ENCODE results near the gene STARD13. TPM values are rescaled to one million over a fixed set of nuclear protein-coding genes. Genes with fewer than 3 reads are reported as not detected.

STARD13 gene
- total RNA-seq, 1 donor from 2014 or later, result 23.6 TPM

DNA sequence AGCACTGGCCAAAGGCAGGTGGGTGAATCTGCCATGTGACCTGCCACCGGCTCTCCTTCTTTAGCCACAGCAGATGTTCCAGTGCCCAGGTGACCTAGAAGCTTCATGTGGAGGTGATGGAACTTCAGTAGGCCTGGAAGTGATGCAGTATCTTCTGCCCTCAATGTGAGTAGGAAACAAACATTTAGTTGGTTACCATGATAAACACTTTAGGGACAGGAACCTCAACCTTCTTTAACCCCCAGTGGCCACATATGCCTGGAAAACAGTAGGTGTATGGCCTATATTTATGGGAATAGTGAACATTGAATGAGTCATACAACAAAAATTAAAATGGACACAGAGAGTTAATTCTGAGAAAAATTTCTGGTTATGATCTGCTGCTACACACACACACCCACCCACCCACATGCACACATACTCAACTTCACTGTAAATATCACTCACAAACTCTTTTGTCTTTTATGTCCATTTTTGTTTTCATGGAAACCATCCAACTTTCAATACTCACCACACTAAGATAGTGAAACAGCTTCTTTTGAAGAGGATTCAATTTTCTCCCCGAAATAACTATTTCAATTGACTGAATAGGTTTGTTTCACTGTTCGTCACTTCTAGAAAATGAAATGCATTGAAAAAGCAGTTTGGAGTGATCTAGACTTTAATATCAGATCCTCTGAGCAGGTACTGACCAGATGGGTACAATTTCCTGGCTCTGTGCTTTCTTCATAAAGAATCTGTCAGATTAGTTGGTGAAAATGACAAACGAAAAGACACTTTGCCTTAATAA, 97.3 kb downstream of the STARD13 start:
- TF ChIP-seq, protein P1, sequence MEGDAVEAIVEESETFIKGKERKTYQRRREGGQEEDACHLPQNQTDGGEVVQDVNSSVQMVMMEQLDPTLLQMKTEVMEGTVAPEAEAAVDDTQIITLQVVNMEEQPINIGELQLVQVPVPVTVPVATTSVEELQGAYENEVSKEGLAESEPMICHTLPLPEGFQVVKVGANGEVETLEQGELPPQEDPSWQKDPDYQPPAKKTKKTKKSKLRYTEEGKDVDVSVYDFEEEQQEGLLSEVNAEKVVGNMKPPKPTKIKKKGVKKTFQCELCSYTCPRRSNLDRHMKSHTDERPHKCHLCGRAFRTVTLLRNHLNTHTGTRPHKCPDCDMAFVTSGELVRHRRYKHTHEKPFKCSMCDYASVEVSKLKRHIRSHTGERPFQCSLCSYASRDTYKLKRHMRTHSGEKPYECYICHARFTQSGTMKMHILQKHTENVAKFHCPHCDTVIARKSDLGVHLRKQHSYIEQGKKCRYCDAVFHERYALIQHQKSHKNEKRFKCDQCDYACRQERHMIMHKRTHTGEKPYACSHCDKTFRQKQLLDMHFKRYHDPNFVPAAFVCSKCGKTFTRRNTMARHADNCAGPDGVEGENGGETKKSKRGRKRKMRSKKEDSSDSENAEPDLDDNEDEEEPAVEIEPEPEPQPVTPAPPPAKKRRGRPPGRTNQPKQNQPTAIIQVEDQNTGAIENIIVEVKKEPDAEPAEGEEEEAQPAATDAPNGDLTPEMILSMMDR (conservative IDR thresholded peaks at IDR 0.05), result no peak
- peaks cover 53% of the 10 kb centered on the region for H3K4me1 Mint-ChIP-seq
- H3K9me3 Mint-ChIP-seq, result peaks cover 3% of the 10 kb centered on the region
- no peak for DNase-seq (ENCODE audit: low read depth, low spot score)
- no peaks in the 10 kb centered on the region for H3K27me3 Mint-ChIP-seq (ENCODE audit: low read depth)
- H3K27ac Mint-ChIP-seq (ENCODE audit: unreplicated experiment), result no peak overlapping the region
- no peak overlapping the region for H3K4me3 Mint-ChIP-seq
- peaks cover 8% of the 10 kb centered on the region for H3K36me3 Mint-ChIP-seq (ENCODE audit: low read depth)

DNA sequence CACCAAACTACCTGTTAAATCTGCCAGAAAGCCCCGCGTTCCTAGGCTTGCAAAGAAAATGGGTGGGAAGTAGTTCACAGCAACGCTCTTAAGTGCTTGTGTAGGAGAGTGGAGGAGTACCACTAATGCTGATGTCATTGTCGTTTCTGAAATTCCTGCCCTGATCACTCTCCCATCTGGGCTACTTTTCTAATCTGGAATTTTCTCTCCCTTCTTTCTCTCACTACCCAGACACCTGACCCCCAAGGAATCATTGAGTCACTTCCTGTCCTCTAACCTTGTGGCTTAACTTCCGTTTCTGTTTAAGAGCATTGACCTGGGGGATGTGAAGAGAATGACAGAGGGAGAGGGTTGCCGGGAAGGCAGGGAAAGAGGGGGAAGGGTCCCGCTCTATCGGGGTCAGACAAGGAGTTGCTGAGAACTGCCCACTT, 98.7 kb downstream of the STARD13 start:
- no peak overlapping the region for H3K4me3 Mint-ChIP-seq
- peak overlapping the region; percentile 35 for H3K27ac Mint-ChIP-seq (ENCODE audit: unreplicated experiment)
- H3K9me3 Mint-ChIP-seq, result peaks cover 3% of the 10 kb centered on the region
- DNase-seq (ENCODE audit: low read depth, low spot score), result no peak
- TF ChIP-seq, protein P1 (conservative IDR thresholded peaks at IDR 0.05), result no peak
- H3K27me3 Mint-ChIP-seq (ENCODE audit: low read depth), result no peaks in the 10 kb centered on the region
- H3K36me3 Mint-ChIP-seq (ENCODE audit: low read depth), result peaks cover 8% of the 10 kb centered on the region
- peaks cover 50% of the 10 kb centered on the region for H3K4me1 Mint-ChIP-seq

DNA sequence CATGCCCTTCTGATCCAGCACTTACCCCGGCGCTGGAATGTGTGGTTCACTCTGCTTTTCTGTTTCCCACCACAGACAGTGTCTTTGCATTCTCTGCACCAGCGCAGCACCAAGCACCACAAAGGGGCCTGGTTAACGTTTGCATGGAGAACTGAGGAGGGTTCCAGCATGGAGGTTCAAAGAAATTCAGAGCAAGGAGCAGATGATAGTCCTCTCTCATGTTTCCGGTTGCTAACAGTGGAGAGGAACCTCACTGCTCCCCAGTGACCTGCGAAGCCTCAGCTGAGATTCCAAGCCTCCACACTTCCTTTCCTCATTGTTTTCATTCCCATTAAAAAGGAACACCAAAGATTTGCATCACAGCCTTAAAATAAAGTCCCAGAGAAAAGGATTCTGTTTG, 99.7 kb downstream of the STARD13 start:
- peaks cover 44% of the 10 kb centered on the region for H3K4me1 Mint-ChIP-seq
- peak overlapping the region; percentile 76 for H3K27ac Mint-ChIP-seq (ENCODE audit: unreplicated experiment)
- no peak overlapping the region for H3K4me3 Mint-ChIP-seq
- TF ChIP-seq, protein P1 (conservative IDR thresholded peaks at IDR 0.05), result no peak
- no peak for DNase-seq (ENCODE audit: low read depth, low spot score)
- no peaks in the 10 kb centered on the region for H3K27me3 Mint-ChIP-seq (ENCODE audit: low read depth)
- H3K9me3 Mint-ChIP-seq, result peaks cover 3% of the 10 kb centered on the region
- peaks cover 8% of the 10 kb centered on the region for H3K36me3 Mint-ChIP-seq (ENCODE audit: low read depth)

DNA sequence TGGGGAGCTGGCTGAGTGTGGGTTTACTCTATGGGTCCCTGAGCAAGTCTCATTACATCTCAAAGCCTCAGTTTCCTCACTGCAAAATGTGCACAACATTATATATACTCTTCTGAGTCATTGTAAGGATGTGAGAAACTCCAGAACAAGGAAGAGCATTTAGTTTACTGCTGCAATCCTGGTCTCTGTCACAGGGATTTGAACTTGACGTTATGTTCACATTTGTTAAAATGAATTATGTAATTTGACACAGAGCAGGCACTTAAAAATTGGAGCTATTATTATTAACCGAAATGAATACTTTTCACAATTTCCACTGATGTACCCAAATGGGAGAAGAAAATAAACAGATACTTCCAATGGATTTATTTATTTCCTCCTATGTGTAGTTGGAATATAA, 101.0 kb downstream of the STARD13 start:
- no peak overlapping the region for H3K27ac Mint-ChIP-seq (ENCODE audit: unreplicated experiment)
- peaks cover 41% of the 10 kb centered on the region for H3K4me1 Mint-ChIP-seq
- TF ChIP-seq, protein P1 (conservative IDR thresholded peaks at IDR 0.05), result no peak

DNA sequence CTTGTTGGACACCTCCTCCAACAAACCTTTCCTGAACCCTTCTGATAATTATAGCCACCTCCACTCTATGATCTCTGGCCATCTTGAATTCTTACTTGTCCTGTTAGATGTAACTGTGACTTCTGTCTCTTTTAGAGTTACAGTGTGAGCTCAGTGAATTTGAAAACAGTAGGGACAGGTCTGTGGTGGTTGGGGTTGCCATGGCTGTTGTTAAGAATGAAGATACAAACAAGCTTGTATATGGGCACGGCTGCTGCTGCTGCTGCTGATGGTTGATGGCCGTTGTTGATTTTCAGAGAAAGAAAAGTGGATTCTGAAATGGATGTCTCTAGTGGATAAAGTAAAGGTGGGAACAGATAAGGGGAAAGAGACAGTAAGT, 101.5 kb downstream of the STARD13 start:
- Mint-ChIP-seq H3K4me1 (peaks cover 38% of the 10 kb centered on the region), H3K27ac (ENCODE audit: unreplicated experiment) (no peak overlapping the region), H3K4me3 (no peak overlapping the region), H3K36me3 (ENCODE audit: low read depth) (peaks cover 8% of the 10 kb centered on the region), H3K9me3 (peaks cover 3% of the 10 kb centered on the region), H3K27me3 (ENCODE audit: low read depth) (no peaks in the 10 kb centered on the region)
- DNase-seq (ENCODE audit: low read depth, low spot score), result no peak
- TF ChIP-seq, protein P1 (conservative IDR thresholded peaks at IDR 0.05), result no peak

More for the DNA sequence above, 101.0 kb downstream of the STARD13 start:
- no peak overlapping the region for H3K4me3 Mint-ChIP-seq
- H3K27me3 Mint-ChIP-seq (ENCODE audit: low read depth), result no peaks in the 10 kb centered on the region
- peaks cover 8% of the 10 kb centered on the region for H3K36me3 Mint-ChIP-seq (ENCODE audit: low read depth)
- H3K9me3 Mint-ChIP-seq, result peaks cover 3% of the 10 kb centered on the region
- no peak for DNase-seq (ENCODE audit: low read depth, low spot score)
